ENCODE data around the gene FAM161A.

Gene FAM161A

DNA sequence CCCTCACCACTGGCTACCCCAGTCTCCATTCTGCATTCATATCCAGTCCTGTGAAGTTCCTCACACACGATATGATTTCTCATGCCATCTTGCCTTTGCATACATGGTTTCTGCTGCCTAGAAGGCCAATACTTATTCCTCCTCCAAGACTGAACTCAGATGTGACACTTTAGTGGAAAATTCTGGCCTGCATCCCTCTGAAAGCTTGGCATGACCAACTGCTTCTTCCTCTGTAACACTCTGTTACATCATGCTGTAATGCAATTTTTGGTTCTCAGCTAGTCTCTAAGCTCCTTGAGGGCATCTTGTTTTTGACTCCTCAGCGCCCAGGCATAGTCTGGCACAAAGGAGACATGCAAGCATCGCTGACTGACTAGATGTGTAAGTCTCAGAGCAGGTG is 12.6 kb downstream of the FAM161A start:
- H3K4me3 ChIP-seq (ENCODE audit: control insufficient read depth, low read depth, low read length): no peak overlapping the region
- DNase-seq (ENCODE audit: low read depth): no peak
- TF ChIP-seq, protein P1, sequence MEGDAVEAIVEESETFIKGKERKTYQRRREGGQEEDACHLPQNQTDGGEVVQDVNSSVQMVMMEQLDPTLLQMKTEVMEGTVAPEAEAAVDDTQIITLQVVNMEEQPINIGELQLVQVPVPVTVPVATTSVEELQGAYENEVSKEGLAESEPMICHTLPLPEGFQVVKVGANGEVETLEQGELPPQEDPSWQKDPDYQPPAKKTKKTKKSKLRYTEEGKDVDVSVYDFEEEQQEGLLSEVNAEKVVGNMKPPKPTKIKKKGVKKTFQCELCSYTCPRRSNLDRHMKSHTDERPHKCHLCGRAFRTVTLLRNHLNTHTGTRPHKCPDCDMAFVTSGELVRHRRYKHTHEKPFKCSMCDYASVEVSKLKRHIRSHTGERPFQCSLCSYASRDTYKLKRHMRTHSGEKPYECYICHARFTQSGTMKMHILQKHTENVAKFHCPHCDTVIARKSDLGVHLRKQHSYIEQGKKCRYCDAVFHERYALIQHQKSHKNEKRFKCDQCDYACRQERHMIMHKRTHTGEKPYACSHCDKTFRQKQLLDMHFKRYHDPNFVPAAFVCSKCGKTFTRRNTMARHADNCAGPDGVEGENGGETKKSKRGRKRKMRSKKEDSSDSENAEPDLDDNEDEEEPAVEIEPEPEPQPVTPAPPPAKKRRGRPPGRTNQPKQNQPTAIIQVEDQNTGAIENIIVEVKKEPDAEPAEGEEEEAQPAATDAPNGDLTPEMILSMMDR (IDR thresholded peaks at IDR 0.05; ENCODE audit: control insufficient read depth, insufficient read depth, low read depth, low read length, missing control alignments): no peak

DNA sequence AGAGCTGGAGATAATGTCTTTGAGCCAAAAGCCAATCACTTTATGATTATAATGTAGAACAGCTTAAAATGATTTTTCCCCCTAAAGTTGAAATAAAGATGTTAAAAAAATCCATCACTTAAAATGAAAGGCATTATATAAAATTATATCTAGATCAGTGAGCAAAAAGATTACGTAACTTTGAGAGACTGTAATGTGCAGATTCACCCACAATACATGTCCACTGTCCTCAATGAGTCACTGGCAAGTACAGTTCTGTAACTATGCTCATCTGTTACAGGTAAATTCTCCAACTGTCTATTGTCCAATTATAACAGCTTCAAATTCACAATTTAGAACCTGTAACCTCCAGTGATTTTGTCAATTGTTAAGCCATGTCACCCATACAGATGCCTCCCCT is 19.0 kb downstream of the FAM161A start:
- TF ChIP-seq, protein P1 (IDR thresholded peaks at IDR 0.05; ENCODE audit: control insufficient read depth, insufficient read depth, low read depth, low read length, missing control alignments): no peak
- H3K4me3 ChIP-seq (ENCODE audit: control insufficient read depth, low read depth, low read length): no peak overlapping the region
- DNase-seq (ENCODE audit: low read depth): no peak

DNA sequence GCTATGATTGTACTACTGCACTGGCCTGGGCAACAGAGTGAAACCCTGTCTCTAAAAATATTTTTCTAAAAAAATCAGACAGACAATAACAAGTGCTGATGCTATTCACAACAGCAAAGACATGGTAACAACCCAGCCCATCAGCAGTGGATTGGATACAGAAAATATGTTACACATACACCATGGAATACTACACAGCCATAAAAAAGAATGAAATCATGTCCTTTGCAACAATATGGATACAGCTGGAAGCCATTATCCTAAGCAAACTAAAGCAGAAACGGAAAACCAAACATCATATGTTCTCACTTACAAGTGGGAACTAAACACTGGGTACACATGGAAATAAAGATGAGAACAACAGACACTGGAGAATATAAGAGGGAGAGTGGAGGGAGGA is 19.9 kb downstream of the FAM161A start:
- DNase-seq (ENCODE audit: low read depth): no peak
- no peak overlapping the region for H3K4me3 ChIP-seq (ENCODE audit: control insufficient read depth, low read depth, low read length)
- TF ChIP-seq, protein P1 (IDR thresholded peaks at IDR 0.05; ENCODE audit: control insufficient read depth, insufficient read depth, low read depth, low read length, missing control alignments): no peak

DNA sequence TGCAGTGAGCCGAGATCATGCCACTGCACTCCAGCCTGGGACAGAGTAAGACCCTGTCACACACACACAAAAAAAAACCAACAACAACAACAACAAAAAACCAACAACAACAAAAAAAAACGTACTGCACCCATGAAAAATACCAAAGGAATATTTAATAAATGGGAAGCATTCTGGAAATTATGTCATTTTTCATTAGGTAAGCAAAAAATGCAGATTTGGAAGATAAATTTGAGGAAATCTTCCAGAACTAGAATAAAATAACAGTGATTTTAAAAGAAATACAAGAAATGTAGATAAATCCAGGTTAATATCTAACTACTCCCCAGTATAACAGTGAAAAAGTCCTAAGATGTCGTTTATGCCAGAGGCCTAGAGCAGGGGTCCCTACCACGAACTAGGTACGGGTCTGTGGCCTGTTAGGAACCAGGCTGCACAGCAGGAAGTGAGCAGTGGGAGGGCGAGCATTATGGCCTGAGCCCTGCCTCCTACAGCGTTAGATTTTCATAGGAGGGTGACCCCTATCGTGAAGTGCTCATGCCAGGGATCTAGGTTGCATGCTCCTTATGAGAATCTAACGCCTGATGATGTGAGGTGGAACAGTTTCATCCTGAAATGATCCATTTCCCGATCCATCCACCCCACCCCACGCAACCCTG is 21.5 kb downstream of the FAM161A start:
- no peak for DNase-seq (ENCODE audit: low read depth)
- no peak overlapping the region for H3K4me3 ChIP-seq (ENCODE audit: control insufficient read depth, low read depth, low read length)
- TF ChIP-seq, protein P1 (IDR thresholded peaks at IDR 0.05; ENCODE audit: control insufficient read depth, insufficient read depth, low read depth, low read length, missing control alignments): no peak

DNA sequence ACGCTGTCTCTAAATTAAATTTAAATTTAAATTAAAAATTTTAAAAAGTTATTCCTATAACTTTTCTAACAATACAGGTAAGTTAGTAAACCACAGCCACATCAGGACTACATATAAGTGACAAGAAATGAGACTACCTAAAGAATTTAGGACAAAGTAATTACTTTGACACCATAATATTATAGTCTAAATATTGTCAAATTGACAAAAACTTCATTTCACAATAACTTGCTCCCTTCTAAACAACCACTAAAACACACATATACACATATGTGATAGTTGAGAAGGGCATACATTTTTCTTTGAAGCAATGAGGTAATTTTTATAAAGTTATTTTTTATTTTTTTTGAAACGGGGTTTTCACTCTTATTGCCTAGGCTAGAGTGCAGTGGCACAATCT is 31.6 kb downstream of the FAM161A start:
- TF ChIP-seq, protein P1 (IDR thresholded peaks at IDR 0.05; ENCODE audit: control insufficient read depth, insufficient read depth, low read depth, low read length, missing control alignments): no peak
- DNase-seq (ENCODE audit: low read depth): no peak
- H3K4me3 ChIP-seq (ENCODE audit: control insufficient read depth, low read depth, low read length): no peak overlapping the region

DNA sequence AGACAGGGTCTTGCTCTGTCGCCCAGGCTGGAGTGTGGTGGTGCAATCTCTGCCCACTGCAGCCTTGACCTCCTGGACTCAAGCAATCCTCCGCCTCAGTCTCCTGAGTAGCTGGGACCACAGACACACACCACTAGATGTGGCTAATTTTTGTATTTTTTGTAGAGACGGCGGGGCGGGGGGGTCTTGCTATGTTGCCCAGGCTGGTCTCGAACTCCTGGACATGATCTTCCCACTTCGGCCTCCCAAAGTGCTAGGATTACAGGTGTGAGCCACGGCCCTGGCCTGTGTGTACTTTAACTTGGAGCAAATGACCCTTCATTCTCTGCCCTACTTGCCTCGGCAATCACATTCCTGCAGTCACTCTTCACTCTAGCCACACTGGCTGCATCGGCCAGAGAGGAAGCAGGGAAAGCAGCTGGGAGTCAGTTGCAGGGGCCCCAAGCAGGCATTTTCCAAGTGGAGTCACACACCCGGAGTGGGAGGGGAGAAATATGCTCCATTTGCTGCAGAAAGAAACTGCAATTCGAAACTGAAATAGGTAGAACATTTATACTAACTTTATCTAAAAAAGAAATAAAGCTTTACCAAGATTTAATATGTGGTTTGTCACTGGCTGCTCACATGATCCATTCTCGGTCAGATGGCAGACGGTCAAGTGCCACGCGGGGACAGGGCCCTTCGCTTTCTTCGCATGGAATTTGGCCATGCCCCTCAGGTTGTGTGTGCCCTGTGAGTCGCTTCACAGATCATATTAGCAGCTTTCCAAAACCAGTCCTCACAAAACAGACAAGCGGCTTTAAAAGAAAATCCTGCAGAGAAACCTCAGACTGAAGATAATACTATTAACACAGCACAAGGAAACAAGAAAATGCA is 37.1 kb downstream of the FAM161A start:
- no peak for DNase-seq (ENCODE audit: low read depth)
- TF ChIP-seq, protein P1 (IDR thresholded peaks at IDR 0.05; ENCODE audit: control insufficient read depth, insufficient read depth, low read depth, low read length, missing control alignments): no peak
- no peak overlapping the region for H3K4me3 ChIP-seq (ENCODE audit: control insufficient read depth, low read depth, low read length)

Measured in AG09309 (cell line).